Activated CD4-positive, alpha-beta memory T cell treated with anti-CD3 and anti-CD28 coated beads, Interleukin-2, amount 10 ng/mL, durations not matched to agents 7 days and 5 days (primary cell): ENCODE data around the gene UCP3. TPM values are rescaled to one million over a fixed set of nuclear protein-coding genes. Genes with fewer than 3 reads are reported as not detected.

Experiments used
- CTCF ChIA-PET: fragments of 350-600 bp; sonication (Branson Sonifier 250); formaldehyde crosslinking; loops from one replicate; lab custom pipeline; 2021; ENCODE audit warnings: antibody characterized with exemption, inconsistent platforms; lab: Charles Lee
- POLR2A ChIA-PET: fragments of 350-600 bp; sonication (Branson Sonifier 250); formaldehyde crosslinking; loops from one replicate; lab custom pipeline; 2021; ENCODE audit warnings: antibody characterized with exemption; lab: Charles Lee
- DNase-seq: peaks from one replicate; pipeline ENCODE4 v3.0.0-alpha.2; 2020
- H3K27ac Mint-ChIP-seq: one replicate; pipeline ENCODE4 v1.8.0; 2021; ENCODE audit warnings: mild to moderate bottlenecking, mixed read lengths
- H3K27me3 Mint-ChIP-seq: one replicate; pipeline ENCODE4 v1.8.0; 2021; ENCODE audit warnings: mixed read lengths
- H3K36me3 Mint-ChIP-seq: one replicate; pipeline ENCODE4 v1.8.0; 2021; ENCODE audit warnings: low read depth, mixed read lengths
- H3K4me1 Mint-ChIP-seq: one replicate; pipeline ENCODE4 v1.8.0; 2021; ENCODE audit warnings: mixed read lengths
- H3K4me3 Mint-ChIP-seq: one replicate; pipeline ENCODE4 v1.8.0; 2021; ENCODE audit warnings: mild to moderate bottlenecking, mixed read lengths
- H3K9me3 Mint-ChIP-seq: one replicate; pipeline ENCODE4 v1.8.0; 2021; ENCODE audit warnings: mixed read lengths
- total RNA-seq, 2 experiments: library from RNA; stranded (reverse); gene quantifications; one replicate each; pipeline ENCODE4 v1.2.3, GENCODE V29; 2021

The UCP3 gene
- total RNA-seq, 2 experiments from 2014 or later: 1.8 to 2.4 TPM

DNA sequence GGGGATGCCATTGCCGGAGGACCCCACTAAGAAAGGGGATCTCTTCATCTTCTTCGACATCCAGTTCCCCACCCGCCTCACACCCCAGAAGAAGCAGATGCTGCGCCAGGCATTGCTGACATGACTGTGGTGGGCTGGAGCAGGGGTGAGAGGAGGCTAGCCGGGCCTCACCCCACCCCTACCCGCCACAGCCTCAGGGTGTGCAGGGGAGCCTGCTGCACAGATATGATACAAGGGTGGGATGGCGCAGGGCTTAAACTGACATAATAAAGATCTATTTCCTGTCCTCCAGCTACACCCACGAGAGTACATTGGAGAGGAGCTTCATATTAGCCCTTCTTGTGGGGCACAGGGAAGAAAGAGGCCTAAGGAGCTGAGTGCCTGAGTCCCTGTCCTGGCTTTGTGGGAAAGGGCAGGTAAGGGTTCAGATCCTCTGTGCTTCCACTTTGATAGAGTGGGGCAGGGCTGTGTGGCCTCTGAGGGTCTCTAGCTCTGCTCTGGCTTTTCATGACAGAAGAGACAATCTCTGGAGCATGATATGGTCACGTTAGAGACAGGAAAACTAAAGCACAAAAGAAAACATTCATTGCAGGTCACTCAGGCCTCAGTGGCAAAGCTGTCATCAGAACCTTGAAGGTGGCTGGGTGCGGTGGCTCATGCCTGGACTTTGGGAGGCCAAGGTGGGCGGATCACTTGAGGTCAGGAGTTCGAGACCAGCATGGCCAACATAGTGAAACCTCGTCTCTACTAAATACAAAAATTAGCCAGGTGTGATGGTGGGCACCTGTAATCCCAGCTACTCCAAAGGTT is 38.7 kb downstream of the UCP3 start:
- H3K4me1 Mint-ChIP-seq: peaks cover 64% of the 10 kb centered on the region

DNA sequence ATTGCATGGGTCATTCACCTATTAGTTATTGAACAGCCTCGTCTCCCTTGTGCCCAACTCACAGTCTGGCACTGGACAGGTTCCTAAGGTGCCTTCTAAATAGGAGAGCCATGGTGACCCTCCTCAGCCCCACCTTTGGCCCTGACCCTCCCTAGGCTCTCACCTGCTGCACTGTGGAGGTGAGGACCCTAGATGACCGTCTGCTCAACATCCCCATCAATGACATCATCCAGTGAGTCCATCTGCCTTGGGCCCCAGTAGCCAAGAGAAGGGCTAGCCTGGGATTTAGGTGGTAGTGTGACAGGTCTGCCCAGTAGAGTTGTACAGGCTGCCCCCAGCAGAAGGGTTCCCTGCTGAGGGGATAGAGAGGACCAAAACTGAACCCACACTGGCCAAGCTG is 39.8 kb downstream of the UCP3 start:
- ChIA-PET POLR2A (interaction anchor here (1.6 to 12.4 kb wide), 3 partner anchors 12 to 133 kb away, joined by 3 to 264 read pairs (median 20); partner anchors contain the start of gene UCP2), CTCF (no interaction called here)
- no peak for DNase-seq
- H3K4me1 Mint-ChIP-seq: peaks cover 61% of the 10 kb centered on the region
- peaks cover 21% of the 10 kb centered on the region for H3K36me3 Mint-ChIP-seq
- no peak overlapping the region for H3K4me3 Mint-ChIP-seq
- no peaks in the 10 kb centered on the region for H3K27me3 Mint-ChIP-seq
- no peaks in the 10 kb centered on the region for H3K9me3 Mint-ChIP-seq
- no peak overlapping the region for H3K27ac Mint-ChIP-seq

More for the DNA sequence above, 38.7 kb downstream of the UCP3 start:
- no peaks in the 10 kb centered on the region for H3K27me3 Mint-ChIP-seq
- ChIA-PET CTCF (interaction anchor here (1.1 kb wide), 2 partner anchors 10 to 286 kb away, joined by 4 read pairs; no protein-coding TSS in a partner anchor), POLR2A (interaction anchor here (0.9 to 12.4 kb wide), 8 partner anchors 10 to 201 kb away, joined by 3 to 264 read pairs (median 4); partner anchors contain the start of genes C2CD3, PPME1 and UCP2)
- peak overlapping the region; percentile 63 for H3K27ac Mint-ChIP-seq
- peaks cover 32% of the 10 kb centered on the region for H3K36me3 Mint-ChIP-seq
- no peak overlapping the region for H3K4me3 Mint-ChIP-seq
- no peak for DNase-seq
- no peaks in the 10 kb centered on the region for H3K9me3 Mint-ChIP-seq

GRCh38 chr11:73968356-73968966 is 40.4 kb downstream of the UCP3 start:
- Mint-ChIP-seq H3K9me3 (no peaks in the 10 kb centered on the region), H3K4me1 (peaks cover 57% of the 10 kb centered on the region)
- CTCF ChIA-PET: no interaction called here

GRCh38 chr11:73965764-73966121 is 43.1 kb downstream of the UCP3 start:
- ChIA-PET POLR2A (interaction anchor here (1.7 to 12.4 kb wide), 2 partner anchors 16 to 205 kb away, joined by 5 to 264 read pairs; partner anchors contain the start of genes C2CD3 and UCP2), CTCF (interaction anchor here (1.3 kb wide), 1 partner anchor 14 kb away, joined by 7 read pairs; no protein-coding TSS in a partner anchor)
- Mint-ChIP-seq H3K9me3 (no peaks in the 10 kb centered on the region), H3K4me1 (peaks cover 34% of the 10 kb centered on the region), H3K27ac (no peak overlapping the region), H3K36me3 (peaks cover 3% of the 10 kb centered on the region), H3K27me3 (peaks cover 2% of the 10 kb centered on the region), H3K4me3 (no peak overlapping the region)
- no peak for DNase-seq

More at GRCh38 chr11:73968356-73968966, 40.4 kb downstream of the UCP3 start:
- Mint-ChIP-seq H3K4me3 (no peak overlapping the region), H3K27me3 (no peaks in the 10 kb centered on the region), H3K27ac (no peak overlapping the region), H3K36me3 (peaks cover 16% of the 10 kb centered on the region)
- POLR2A ChIA-PET: interaction anchor here (0.8 to 12.4 kb wide), 3 partner anchors 13 to 203 kb away, joined by 3 to 264 read pairs (median 7); partner anchors contain the start of genes PPME1 and UCP2
- DNase-seq: no peak

GRCh38 chr11:73965076-73965763 is 43.7 kb downstream of the UCP3 start:
- Mint-ChIP-seq H3K9me3 (no peaks in the 10 kb centered on the region), H3K27me3 (peaks cover 2% of the 10 kb centered on the region), H3K4me1 (peaks cover 31% of the 10 kb centered on the region), H3K27ac (no peak overlapping the region), H3K4me3 (no peak overlapping the region), H3K36me3 (peaks cover 3% of the 10 kb centered on the region)
- CTCF ChIA-PET: interaction anchor here (1.3 to 2.1 kb wide), 5 partner anchors 15 to 358 kb away, joined by 3 to 20 read pairs (median 7); no protein-coding TSS in a partner anchor
- POLR2A ChIA-PET: interaction anchor here (0.7 to 12.4 kb wide), 3 partner anchors 16 to 205 kb away, joined by 4 to 264 read pairs (median 5); partner anchors contain the start of genes C2CD3 and UCP2
- DNase-seq: no peak

- no peak for DNase-seq
- Mint-ChIP-seq H3K4me1 (peaks cover 17% of the 10 kb centered on the region), H3K36me3 (no peaks in the 10 kb centered on the region), H3K27ac (no peak overlapping the region), H3K4me3 (no peak overlapping the region), H3K27me3 (peaks cover 2% of the 10 kb centered on the region), H3K9me3 (no peaks in the 10 kb centered on the region)
- ChIA-PET CTCF (interaction anchor here (0.8 to 2.4 kb wide), 15 partner anchors 11 to 462 kb away, joined by 3 to 20 read pairs (median 4); partner anchors contain the start of genes C2CD3 and PPME1), POLR2A (interaction anchor here (1.2 to 12.4 kb wide), 2 partner anchors 17 to 292 kb away, joined by 5 to 264 read pairs; partner anchors contain the start of gene UCP2)
These were observed 45.0 kb downstream of the UCP3 start for GRCh38 chr11:73963861-73964260.

DNA sequence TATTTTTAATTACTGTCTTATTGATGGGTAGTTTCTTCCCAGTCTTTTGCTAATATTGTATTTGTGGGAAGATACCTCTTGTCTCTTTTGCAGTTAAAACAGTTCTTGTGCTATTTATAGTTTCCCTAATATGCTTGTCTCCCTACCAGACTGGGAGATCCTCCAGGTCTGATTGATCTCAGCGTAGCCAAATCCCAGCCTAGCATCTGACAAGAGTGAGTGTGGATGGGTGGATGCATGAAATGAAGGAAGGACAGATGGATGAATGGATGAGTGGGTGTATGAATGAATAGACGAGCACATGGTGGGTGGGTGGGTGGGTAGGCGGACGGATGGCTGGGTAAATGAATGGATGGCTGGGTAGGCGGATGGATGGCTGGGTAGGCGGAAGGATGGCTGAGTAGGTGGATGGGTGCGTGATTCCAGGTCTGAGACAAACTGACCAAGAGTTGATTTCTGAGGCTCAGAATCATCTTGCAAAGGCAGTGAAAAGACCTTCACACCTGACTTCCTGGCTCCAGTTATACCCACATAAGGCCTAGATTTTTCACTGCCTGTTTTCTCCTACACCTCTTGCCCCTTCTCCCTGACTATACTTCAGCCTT is 46.7 kb downstream of the UCP3 start:
- POLR2A ChIA-PET: no interaction called here
- CTCF ChIA-PET: interaction anchor here (0.5 to 2.4 kb wide), 2 partner anchors 28 to 445 kb away, joined by 3 to 5 read pairs; no protein-coding TSS in a partner anchor
- Mint-ChIP-seq H3K27me3 (peaks cover 7% of the 10 kb centered on the region), H3K27ac (no peak overlapping the region), H3K4me1 (peaks cover 15% of the 10 kb centered on the region), H3K36me3 (no peaks in the 10 kb centered on the region), H3K9me3 (no peaks in the 10 kb centered on the region), H3K4me3 (no peak overlapping the region)
- no peak for DNase-seq

DNA sequence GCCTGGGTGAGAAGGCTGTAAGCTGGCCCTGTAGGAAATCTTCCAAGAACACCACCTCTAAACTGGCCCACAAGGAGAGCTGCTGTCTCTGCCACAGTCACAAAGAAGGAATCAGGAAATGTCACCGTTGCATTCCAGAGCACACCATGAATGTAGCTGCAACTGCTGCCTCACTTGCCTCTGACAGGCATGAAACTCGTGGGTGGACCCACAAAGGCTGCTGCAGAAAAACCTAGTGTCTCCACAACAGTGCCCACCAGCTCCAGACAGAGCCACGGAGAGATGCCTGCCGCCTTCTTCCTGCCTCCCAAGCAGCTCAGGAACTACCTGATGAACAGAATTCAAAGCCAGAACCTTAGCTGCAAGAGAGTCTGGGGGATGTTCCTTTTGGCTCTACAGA is 47.6 kb downstream of the UCP3 start:
- ChIA-PET POLR2A (no interaction called here), CTCF (no interaction called here)
- peaks cover 15% of the 10 kb centered on the region for H3K4me1 Mint-ChIP-seq
- H3K27ac Mint-ChIP-seq: no peak overlapping the region
- H3K4me3 Mint-ChIP-seq: no peak overlapping the region
- DNase-seq: no peak
- H3K36me3 Mint-ChIP-seq: no peaks in the 10 kb centered on the region
- H3K9me3 Mint-ChIP-seq: no peaks in the 10 kb centered on the region
- H3K27me3 Mint-ChIP-seq: peaks cover 7% of the 10 kb centered on the region

- no peak overlapping the region for H3K4me3 Mint-ChIP-seq
- CTCF ChIA-PET: interaction anchor here (0.6 to 1.6 kb wide), 3 partner anchors 10 to 290 kb away, joined by 3 read pairs; no protein-coding TSS in a partner anchor
- POLR2A ChIA-PET: no interaction called here
- DNase-seq: no peak
- peaks cover 4% of the 10 kb centered on the region for H3K4me1 Mint-ChIP-seq
- no peaks in the 10 kb centered on the region for H3K36me3 Mint-ChIP-seq
- no peaks in the 10 kb centered on the region for H3K9me3 Mint-ChIP-seq
- H3K27me3 Mint-ChIP-seq: peaks cover 12% of the 10 kb centered on the region
- no peak overlapping the region for H3K27ac Mint-ChIP-seq
These were observed 50.3 kb downstream of the UCP3 start for GRCh38 chr11:73958521-73959141.

DNA sequence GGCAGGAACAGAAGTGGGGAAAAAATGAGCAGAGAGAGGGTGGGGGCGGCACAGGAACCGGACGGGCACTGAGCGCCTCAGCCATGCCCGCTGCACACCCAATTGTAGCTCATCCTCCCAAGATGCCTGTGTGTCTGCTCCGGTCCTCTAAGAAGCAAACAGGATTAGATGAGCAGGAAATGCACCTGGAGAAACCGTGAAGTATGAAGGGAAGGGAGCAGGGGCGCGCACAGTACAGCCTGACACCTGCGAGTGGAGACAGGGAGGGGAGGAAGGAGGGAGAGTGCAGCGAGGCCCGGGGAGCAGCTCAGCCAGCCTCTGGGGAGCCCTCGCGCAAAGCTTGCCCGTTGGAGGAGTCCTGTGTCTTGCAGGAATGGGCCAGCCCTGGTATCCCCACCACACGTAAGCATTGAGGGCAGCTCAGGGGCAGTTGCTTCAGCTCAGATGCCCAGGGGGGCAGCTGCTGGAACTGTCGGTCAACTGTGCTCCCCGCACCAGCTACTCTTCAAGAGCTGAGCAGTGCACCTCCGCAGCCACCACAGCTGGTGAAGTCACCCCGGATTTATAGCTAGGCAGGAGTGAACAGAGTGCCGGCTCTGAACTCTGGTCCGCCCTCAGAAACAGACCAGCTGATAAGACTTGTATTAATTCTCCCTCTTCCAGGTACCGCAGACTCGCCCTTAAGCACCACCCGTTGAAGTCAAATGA is 51.1 kb downstream of the UCP3 start:
- ChIA-PET CTCF (interaction anchor here (1.0 to 1.6 kb wide), 2 partner anchors 12 to 363 kb away, joined by 3 read pairs; no protein-coding TSS in a partner anchor), POLR2A (interaction anchor here (0.6 kb wide), 1 partner anchor 22 kb away, joined by 3 read pairs; no protein-coding TSS in a partner anchor)
- no peaks in the 10 kb centered on the region for H3K36me3 Mint-ChIP-seq
- no peaks in the 10 kb centered on the region for H3K9me3 Mint-ChIP-seq
- no peak overlapping the region for H3K4me3 Mint-ChIP-seq
- DNase-seq: no peak
- peaks cover 12% of the 10 kb centered on the region for H3K27me3 Mint-ChIP-seq
- H3K27ac Mint-ChIP-seq: no peak overlapping the region
- H3K4me1 Mint-ChIP-seq: peaks cover 4% of the 10 kb centered on the region
